Tibial artery (tissue), 4 donors: ENCODE measurements around the gene GGT5.

Experiments
- DNase-seq, 2 donors: peaks; one replicate each; pipeline ENCODE4 v3.0.0-alpha.2; 2019
- H3K27ac ChIP-seq, 2 donors: fragments of 200-600 bp; sonication (generic) in 1 of 2; 1 replicate in 1 of 2; 2 replicates in 1 of 2; pipeline ENCODE4 v1.5.1; 2018 to 2019; ENCODE audit warnings: mild to moderate bottlenecking in 1 of 2
- H3K27me3 ChIP-seq, 2 donors: fragments of 200-600 bp; sonication (generic) in 1 of 2; one replicate each; pipeline versions ENCODE4 v1.5.1 to v1.6.0; 2016 to 2019
- H3K36me3 ChIP-seq, 3 donors: fragments of 200-600 bp; sonication (generic) in 2 of 3; one replicate each; pipeline ENCODE4 v1.5.1; 2016 to 2019; ENCODE audit warnings: mild to moderate bottlenecking in 2 of 3
- H3K4me1 ChIP-seq, 4 donors: fragments of 200-600 bp; sonication (generic) in 2 of 4; 1 replicate in 3 of 4; 2 replicates in 1 of 4; pipeline ENCODE4 v1.5.1; 2016 to 2019
- H3K4me3 ChIP-seq, 2 donors: fragments of 200-600 bp; sonication (generic) in 1 of 2; 1 replicate in 1 of 2; 2 replicates in 1 of 2; pipeline ENCODE4 v1.5.1; 2018 to 2019; ENCODE audit warnings: mild to moderate bottlenecking in 2 of 2
- H3K9me3 ChIP-seq, 3 donors: fragments of 200-600 bp; sonication (generic) in 1 of 3; one replicate each; pipeline ENCODE4 v1.5.1; 2016 to 2019
- CTCF ChIP-seq, 2 experiments: fragments of 200-600 bp in 1 of 2; fragments of 450-650 bp in 1 of 2; IDR thresholded peaks; one replicate each; pipeline ENCODE4 v1.5.1; 2017 to 2019; ENCODE audit warnings: antibody characterized with exemption in 2 of 2, mild to moderate bottlenecking in 1 of 2, moderate library complexity in 1 of 2
- intact Hi-C: fragments of 100-400 bp; cut with DNase I; formaldehyde crosslinking; loops from one replicate; pipeline ENCODE4 v1.15.0; 2023; ENCODE audit warnings: low total_unique reads

GGT5 gene

GRCh38 chr22:24176040-24176439, 68.8 kb downstream of the GGT5 start:
- DNase-seq = no peak
- H3K27me3 ChIP-seq = no peaks in the 10 kb centered on the region
- no peak for TF ChIP-seq CTCF (IDR thresholded peaks at IDR 0.05)
- peaks cover 29 to 65% (median 39%) of the 10 kb centered on the region in 3 donors for H3K36me3 ChIP-seq
- peaks cover 14 to 73% (median 63%) of the 10 kb centered on the region in 4 donors for H3K4me1 ChIP-seq
- H3K9me3 ChIP-seq = no peaks in the 10 kb centered on the region
- H3K4me3 ChIP-seq = no peak overlapping the region
- peak overlapping the region; percentile 87 to 96 for H3K27ac ChIP-seq
- intact Hi-C loops = no loop called here

GRCh38 chr22:24175160-24175808, 69.6 kb downstream of the GGT5 start:
- intact Hi-C loops = loop anchor here (2.0 kb wide), 1 partner anchor 114 kb away; no protein-coding TSS in a partner anchor
- Histone ChIP-seq H3K9me3 (no peaks in the 10 kb centered on the region), H3K4me3 (no peak overlapping the region), H3K27ac (peak overlapping the region; percentile 87 to 96), H3K4me1 (peaks cover 14 to 66% (median 58%) of the 10 kb centered on the region in 4 donors), H3K27me3 (no peaks in the 10 kb centered on the region), H3K36me3 (peaks cover 37 to 72% (median 46%) of the 10 kb centered on the region in 3 donors)
- TF ChIP-seq CTCF (IDR thresholded peaks at IDR 0.05) = peak; percentile 87 to 93
- peak; percentile 87 to 94 for DNase-seq

GRCh38 chr22:24171822-24172221, 73.1 kb downstream of the GGT5 start:
- no peak for TF ChIP-seq CTCF (IDR thresholded peaks at IDR 0.05)
- Histone ChIP-seq H3K4me1 (peaks cover 1 to 31% (median 27%) of the 10 kb centered on the region in 4 donors), H3K9me3 (no peaks in the 10 kb centered on the region), H3K36me3 (peaks cover 69 to 88% (median 72%) of the 10 kb centered on the region in 3 donors), H3K27me3 (no peaks in the 10 kb centered on the region), H3K27ac (peak overlapping the region; percentile 25 to 96), H3K4me3 (no peak overlapping the region)
- intact Hi-C loops = loop anchor here (5.0 kb wide), 1 partner anchor 65 kb away; no protein-coding TSS in a partner anchor
- DNase-seq = no peak

GRCh38 chr22:24170632-24171031, 74.2 kb downstream of the GGT5 start:
- intact Hi-C loops = loop anchor here (5.0 kb wide), 1 partner anchor 63 kb away; no protein-coding TSS in a partner anchor
- peak overlapping the region; percentile 46 to 96 for H3K27ac ChIP-seq
- peaks cover 0 to 19% (median 15%) of the 10 kb centered on the region in 4 donors for H3K4me1 ChIP-seq
- no peak overlapping the region for H3K4me3 ChIP-seq
- no peaks in the 10 kb centered on the region for H3K27me3 ChIP-seq
- no peaks in the 10 kb centered on the region for H3K9me3 ChIP-seq
- DNase-seq = no peak
- H3K36me3 ChIP-seq = peaks cover 81 to 91% (median 83%) of the 10 kb centered on the region in 3 donors
- TF ChIP-seq CTCF (IDR thresholded peaks at IDR 0.05) = no peak

- intact Hi-C loops = loop anchor here (5.0 kb wide), 1 partner anchor 63 kb away; no protein-coding TSS in a partner anchor
- TF ChIP-seq CTCF (IDR thresholded peaks at IDR 0.05) = no peak
- no peaks in the 10 kb centered on the region for H3K27me3 ChIP-seq
Observed at GRCh38 chr22:24170188-24170587, 74.7 kb downstream of the GGT5 start.

More at GRCh38 chr22:24170188-24170587, 74.7 kb downstream of the GGT5 start:
- peaks cover 86 to 95% (median 88%) of the 10 kb centered on the region in 3 donors for H3K36me3 ChIP-seq
- H3K27ac ChIP-seq = peak overlapping the region; percentile 46 to 96
- no peaks in the 10 kb centered on the region for H3K9me3 ChIP-seq
- peaks cover 0 to 15% (median 12%) of the 10 kb centered on the region in 4 donors for H3K4me1 ChIP-seq
- no peak overlapping the region for H3K4me3 ChIP-seq
- no peak for DNase-seq
